ENCODE data around the gene CDC34. TPM values are rescaled to one million over a fixed set of nuclear protein-coding genes. Genes with fewer than 3 reads are reported as not detected.
A peak's percentile ranks its signal among the peaks of the same experiment; 100 is the strongest.

CDC34 gene
- total and polyA plus RNA-seq, 9 of the 15 experiments (the other 6 are each of a cell fraction or from before 2014, with no cell fraction given) = 0.80 to 203 (median 65.5) TPM

DNA sequence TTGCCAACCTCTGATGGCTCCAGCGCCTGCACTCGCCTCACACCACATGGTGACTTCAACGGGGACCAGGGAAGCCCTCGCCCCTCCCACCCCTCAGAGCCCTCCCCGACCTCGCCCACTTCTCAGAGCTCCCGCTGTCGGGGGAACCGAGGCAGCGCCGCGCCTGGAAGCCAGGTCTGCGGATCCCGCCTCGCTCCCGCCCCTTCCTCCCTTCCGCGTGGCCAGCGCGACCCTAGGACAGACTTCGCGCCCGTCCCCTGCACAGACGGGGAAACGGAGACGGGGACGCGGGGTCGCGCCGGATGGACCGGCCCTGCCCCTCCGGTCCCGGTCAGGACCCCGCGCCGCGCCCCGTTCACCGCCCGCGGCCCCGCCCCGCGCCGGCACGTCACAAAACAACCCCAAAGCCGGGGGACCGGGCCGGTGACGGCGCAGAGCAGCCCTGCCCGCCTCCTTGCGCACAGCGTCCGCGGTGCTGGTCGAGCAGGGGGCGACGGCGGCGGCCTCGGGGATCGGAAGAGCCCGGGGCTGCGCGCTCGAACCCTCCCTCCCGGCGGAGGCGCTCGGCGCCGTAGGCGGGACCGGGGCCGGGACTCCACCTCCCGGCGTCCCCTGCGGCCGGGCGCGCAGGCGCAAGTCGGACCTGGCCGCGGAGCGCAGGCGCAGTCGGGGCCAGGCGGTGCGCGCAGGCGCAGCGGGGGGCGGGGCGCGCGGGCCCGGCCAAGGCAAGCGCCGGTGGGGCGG, 379 bp upstream of the CDC34 start (continued):
- TF ChIP-seq JUND (IDR thresholded peaks at IDR 0.05; ENCODE audit: borderline replicate concordance, low read depth, low read length) (no peak; the same call in 1 of the 2 replicates), JUND (tag; IDR thresholded peaks at IDR 0.05; ENCODE audit: borderline replicate concordance, low read depth, low read length) (no peak), SMAD1 (IDR thresholded peaks at IDR 0.05; ENCODE audit: low read depth, low read length, partially characterized antibody) (no peak), ZNF778 (CRISPR knock-in tag; IDR thresholded peaks at IDR 0.05) (no peak), PTRF (tag; IDR thresholded peaks at IDR 0.05) (no peak), RBFOX2 (IDR thresholded peaks at IDR 0.05; ENCODE audit: low read depth, low read length) (peak; percentile 78), RFX1 (IDR thresholded peaks at IDR 0.05) (no peak), MEF2D (tag; conservative IDR thresholded peaks at IDR 0.05; ENCODE audit: low read depth) (no peak), CEBPG (CRISPR knock-in tag; IDR thresholded peaks at IDR 0.05) (no peak), CEBPG (tag; conservative IDR thresholded peaks at IDR 0.05 in 1 of 2, IDR thresholded peaks at IDR 0.05 in 1 of 2) (no peak), NFATC3 (IDR thresholded peaks at IDR 0.05) (no peak), CBX3 (IDR thresholded peaks at IDR 0.05; ENCODE audit: borderline replicate concordance in 1 of 2, low read length in 2 of 2) (no peak), ZFP36 (IDR thresholded peaks at IDR 0.05; ENCODE audit: low read depth, low read length, partially characterized antibody) (no peak), EHMT2 (IDR thresholded peaks at IDR 0.05) (no peak), ZNF75A (CRISPR knock-in tag; IDR thresholded peaks at IDR 0.05) (no peak), ARNT (IDR thresholded peaks at IDR 0.05) (no peak), MAZ (CRISPR knock-in tag; conservative IDR thresholded peaks at IDR 0.05 in 1 of 2, IDR thresholded peaks at IDR 0.05 in 1 of 2) (peak; percentile 10 to 95; a peak in 2 of 4 replicates), ERF (CRISPR knock-in tag; IDR thresholded peaks at IDR 0.05) (no peak; the same call in 1 of the 2 replicates), MTA1 (IDR thresholded peaks at IDR 0.05; ENCODE audit: borderline replicate concordance) (no peak), PYGO2 (tag; IDR thresholded peaks at IDR 0.05) (no peak), ZZZ3 (IDR thresholded peaks at IDR 0.05) (no peak), TARDBP (IDR thresholded peaks at IDR 0.05) (no peak), MECOM (CRISPR knock-in tag; IDR thresholded peaks at IDR 0.05) (no peak), ZNF77 (CRISPR knock-in tag; IDR thresholded peaks at IDR 0.05) (no peak), LCOR (CRISPR knock-in tag; IDR thresholded peaks at IDR 0.05) (0 out of 2 replicates have a peak, but pooled peaks have one; percentile 20)
- TF ChIP-seq, protein P1, sequence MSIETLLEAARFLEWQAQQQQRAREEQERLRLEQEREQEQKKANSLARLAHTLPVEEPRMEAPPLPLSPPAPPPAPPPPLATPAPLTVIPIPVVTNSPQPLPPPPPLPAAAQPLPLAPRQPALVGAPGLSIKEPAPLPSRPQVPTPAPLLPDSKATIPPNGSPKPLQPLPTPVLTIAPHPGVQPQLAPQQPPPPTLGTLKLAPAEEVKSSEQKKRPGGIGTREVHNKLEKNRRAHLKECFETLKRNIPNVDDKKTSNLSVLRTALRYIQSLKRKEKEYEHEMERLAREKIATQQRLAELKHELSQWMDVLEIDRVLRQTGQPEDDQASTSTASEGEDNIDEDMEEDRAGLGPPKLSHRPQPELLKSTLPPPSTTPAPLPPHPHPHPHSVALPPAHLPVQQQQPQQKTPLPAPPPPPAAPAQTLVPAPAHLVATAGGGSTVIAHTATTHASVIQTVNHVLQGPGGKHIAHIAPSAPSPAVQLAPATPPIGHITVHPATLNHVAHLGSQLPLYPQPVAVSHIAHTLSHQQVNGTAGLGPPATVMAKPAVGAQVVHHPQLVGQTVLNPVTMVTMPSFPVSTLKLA (conservative IDR thresholded peaks at IDR 0.05) = peak in 1 of 2 experiments; percentile 76; a peak in 2 of 4 replicates
- TF ChIP-seq, protein P2, sequence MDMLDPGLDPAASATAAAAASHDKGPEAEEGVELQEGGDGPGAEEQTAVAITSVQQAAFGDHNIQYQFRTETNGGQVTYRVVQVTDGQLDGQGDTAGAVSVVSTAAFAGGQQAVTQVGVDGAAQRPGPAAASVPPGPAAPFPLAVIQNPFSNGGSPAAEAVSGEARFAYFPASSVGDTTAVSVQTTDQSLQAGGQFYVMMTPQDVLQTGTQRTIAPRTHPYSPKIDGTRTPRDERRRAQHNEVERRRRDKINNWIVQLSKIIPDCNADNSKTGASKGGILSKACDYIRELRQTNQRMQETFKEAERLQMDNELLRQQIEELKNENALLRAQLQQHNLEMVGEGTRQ (CRISPR knock-in tag; IDR thresholded peaks at IDR 0.05) = no peak
- TF ChIP-seq, protein P3, sequence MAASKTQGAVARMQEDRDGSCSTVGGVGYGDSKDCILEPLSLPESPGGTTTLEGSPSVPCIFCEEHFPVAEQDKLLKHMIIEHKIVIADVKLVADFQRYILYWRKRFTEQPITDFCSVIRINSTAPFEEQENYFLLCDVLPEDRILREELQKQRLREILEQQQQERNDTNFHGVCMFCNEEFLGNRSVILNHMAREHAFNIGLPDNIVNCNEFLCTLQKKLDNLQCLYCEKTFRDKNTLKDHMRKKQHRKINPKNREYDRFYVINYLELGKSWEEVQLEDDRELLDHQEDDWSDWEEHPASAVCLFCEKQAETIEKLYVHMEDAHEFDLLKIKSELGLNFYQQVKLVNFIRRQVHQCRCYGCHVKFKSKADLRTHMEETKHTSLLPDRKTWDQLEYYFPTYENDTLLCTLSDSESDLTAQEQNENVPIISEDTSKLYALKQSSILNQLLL (CRISPR knock-in tag; IDR thresholded peaks at IDR 0.05; ENCODE audit: borderline replicate concordance) = no peak

Data from K562 (cell line).